Neutrophil (primary cell): Measurements from ENCODE around the gene ASPHD1.

Experiments used
- H3K27ac ChIP-seq: fragments of 200-600 bp; sonication (generic); 2 replicates; pipeline ENCODE4 v1.5.1; 2016; ENCODE audit warnings: mild to moderate bottlenecking, moderate library complexity
- H3K27me3 ChIP-seq: fragments of 200-600 bp; sonication (generic); 2 replicates; pipeline ENCODE4 v1.6.0; 2016; ENCODE audit warnings: mild to moderate bottlenecking
- H3K36me3 ChIP-seq: fragments of 200-600 bp; sonication (generic); 2 replicates; pipeline ENCODE4 v1.5.1; 2017
- H3K4me1 ChIP-seq, 2 experiments: fragments of 200-600 bp in 1 of 2; sonication (generic) in 1 of 2; 1 replicate in 1 of 2; 2 replicates in 1 of 2; pipeline versions ENCODE4 v1.5.1 to v1.6.1; 2013 to 2016; ENCODE audit warnings: low read depth in 1 of 2, low read length in 1 of 2, mild to moderate bottlenecking in 1 of 2, moderate library complexity in 1 of 2; ENCODE audit not compliant: control insufficient read depth in 1 of 2, insufficient read depth in 1 of 2
- H3K4me3 ChIP-seq, 2 experiments: fragments of 200-600 bp in 1 of 2; sonication (generic) in 1 of 2; 1 replicate in 1 of 2; 2 replicates in 1 of 2; pipeline ENCODE4 v1.5.1; 2013 to 2016; ENCODE audit warnings: low read depth in 1 of 2, low read length in 1 of 2, mild to moderate bottlenecking in 1 of 2, moderate library complexity in 1 of 2
- H3K9me3 ChIP-seq: fragments of 200-600 bp; sonication (generic); 2 replicates; pipeline ENCODE4 v1.5.1; 2016
- TF ChIP-seq, protein P1 (sequence below): fragments of 200-600 bp; sonication (generic); IDR thresholded peaks from 2 replicates; pipeline ENCODE4 v1.5.1; 2016; ENCODE audit warnings: antibody characterized with exemption

The ASPHD1 gene

DNA sequence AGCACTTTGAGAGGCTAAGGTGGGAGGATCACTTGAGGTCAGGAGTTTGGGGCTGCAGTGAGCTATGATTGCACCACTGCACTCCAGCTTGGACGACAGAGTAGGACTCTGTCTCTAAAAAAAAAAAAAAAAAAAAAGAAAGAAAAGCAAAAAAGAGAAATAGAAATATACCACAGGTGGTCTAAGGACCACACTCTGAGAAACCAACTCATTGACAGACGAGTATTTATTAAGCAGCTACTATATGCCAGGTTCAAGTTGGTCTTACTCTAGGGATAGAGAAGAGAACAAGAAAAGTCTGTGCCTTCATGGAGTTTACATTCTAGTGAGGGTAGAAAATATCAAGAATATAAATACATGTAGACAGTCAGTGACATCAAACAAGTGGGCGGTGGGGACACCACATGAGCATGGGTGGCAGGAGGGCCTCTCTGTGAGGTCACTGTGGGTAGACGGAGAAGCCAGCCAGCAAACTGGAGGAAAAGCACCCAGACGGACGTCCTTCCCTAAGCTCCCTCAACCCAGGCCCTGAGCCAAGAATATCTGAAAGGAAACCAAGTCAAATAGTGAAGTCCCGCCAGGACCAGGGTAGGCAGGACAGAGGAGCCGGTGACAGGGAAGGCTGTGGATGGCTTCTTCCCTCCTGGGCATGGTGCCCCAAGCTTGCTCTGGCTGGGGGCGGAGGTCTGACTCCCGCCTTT lies 42.0 kb upstream of the ASPHD1 start:
- TF ChIP-seq, protein P1, sequence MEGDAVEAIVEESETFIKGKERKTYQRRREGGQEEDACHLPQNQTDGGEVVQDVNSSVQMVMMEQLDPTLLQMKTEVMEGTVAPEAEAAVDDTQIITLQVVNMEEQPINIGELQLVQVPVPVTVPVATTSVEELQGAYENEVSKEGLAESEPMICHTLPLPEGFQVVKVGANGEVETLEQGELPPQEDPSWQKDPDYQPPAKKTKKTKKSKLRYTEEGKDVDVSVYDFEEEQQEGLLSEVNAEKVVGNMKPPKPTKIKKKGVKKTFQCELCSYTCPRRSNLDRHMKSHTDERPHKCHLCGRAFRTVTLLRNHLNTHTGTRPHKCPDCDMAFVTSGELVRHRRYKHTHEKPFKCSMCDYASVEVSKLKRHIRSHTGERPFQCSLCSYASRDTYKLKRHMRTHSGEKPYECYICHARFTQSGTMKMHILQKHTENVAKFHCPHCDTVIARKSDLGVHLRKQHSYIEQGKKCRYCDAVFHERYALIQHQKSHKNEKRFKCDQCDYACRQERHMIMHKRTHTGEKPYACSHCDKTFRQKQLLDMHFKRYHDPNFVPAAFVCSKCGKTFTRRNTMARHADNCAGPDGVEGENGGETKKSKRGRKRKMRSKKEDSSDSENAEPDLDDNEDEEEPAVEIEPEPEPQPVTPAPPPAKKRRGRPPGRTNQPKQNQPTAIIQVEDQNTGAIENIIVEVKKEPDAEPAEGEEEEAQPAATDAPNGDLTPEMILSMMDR, result no peak
- Histone ChIP-seq H3K4me3 (no peak overlapping the region), H3K27ac (no peak overlapping the region), H3K27me3 (no peaks in the 10 kb centered on the region), H3K9me3 (no peaks in the 10 kb centered on the region), H3K4me1 (peaks cover 15 to 16% of the 10 kb centered on the region in 2 experiments), H3K36me3 (peaks cover 33% of the 10 kb centered on the region)

DNA sequence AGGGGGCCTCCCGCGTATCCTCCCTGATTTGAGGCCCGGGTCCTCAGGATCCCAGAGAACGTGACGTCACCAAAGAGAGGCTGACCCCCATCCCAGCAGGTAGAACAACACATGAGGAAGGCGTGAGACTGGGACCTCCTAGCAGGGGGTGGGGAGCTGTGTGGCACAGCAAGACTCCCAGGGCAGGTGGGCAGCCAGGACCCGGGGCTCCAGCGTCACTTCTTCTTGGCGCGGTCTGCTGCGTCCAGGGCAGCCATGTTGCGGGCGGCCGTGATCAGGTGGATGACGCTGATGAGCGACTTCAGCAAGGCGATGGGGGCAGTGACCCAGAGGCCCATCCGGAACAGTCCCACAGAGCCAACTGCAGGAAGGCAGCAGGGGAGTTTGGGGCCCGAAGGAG lies 41.3 kb upstream of the ASPHD1 start:
- TF ChIP-seq, protein P1, result no peak
- Histone ChIP-seq H3K9me3 (no peaks in the 10 kb centered on the region), H3K4me1 (peaks cover 21 to 22% of the 10 kb centered on the region in 2 experiments), H3K27ac (no peak overlapping the region), H3K4me3 (no peak overlapping the region), H3K36me3 (peaks cover 33% of the 10 kb centered on the region), H3K27me3 (no peaks in the 10 kb centered on the region)

DNA sequence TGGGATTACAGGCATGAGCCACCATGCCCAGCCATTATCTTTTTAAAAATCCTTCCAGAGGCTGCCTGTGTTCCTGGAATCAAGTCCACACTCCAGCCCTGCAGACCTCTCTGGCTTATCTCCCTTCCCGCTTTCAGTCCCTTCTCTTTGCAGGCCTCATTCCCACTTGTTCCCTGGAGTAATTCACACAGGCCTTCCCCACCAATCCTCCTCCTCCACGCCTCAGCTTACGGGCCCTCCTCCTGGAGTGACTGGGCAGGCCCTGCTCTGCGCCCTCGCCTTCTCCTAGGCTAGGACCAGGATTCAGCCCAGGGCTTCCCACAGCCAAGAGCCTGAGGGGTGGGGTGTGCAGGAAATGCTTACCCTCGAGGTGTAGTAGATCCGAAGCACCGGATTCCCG lies 40.1 kb upstream of the ASPHD1 start:
- no peaks in the 10 kb centered on the region for H3K9me3 ChIP-seq
- no peak overlapping the region for H3K27ac ChIP-seq
- H3K36me3 ChIP-seq, result peaks cover 33% of the 10 kb centered on the region
- TF ChIP-seq, protein P1, result no peak
- H3K27me3 ChIP-seq, result no peaks in the 10 kb centered on the region
- H3K4me3 ChIP-seq, result no peak overlapping the region
- peaks cover 21 to 23% of the 10 kb centered on the region in 2 experiments for H3K4me1 ChIP-seq

DNA sequence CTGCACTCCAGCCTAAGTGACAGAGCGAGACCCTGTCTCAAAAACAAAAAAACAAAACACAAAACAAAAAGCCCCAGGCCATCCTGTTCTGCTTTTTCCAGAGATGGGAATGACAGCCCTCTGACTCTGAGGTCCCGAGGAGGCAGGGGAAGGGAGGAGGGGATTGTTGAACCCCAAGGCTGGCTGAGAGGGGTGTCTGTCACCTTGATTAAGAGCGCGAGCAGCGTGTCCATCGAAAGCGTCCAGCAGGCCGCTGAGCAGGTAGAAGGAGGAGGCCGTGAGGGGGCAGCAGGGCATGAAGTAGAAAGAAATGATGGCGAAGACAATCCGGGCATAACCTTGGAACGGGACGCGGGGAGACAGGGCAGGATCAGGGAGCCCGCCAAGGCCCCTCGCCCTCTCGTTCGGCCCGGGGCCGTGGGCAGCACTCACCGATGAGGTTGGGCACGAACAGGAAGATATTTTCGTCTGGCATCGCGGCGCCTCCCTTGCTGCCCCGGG lies 37.9 kb upstream of the ASPHD1 start:
- peaks cover 4% of the 10 kb centered on the region for H3K27me3 ChIP-seq
- peak overlapping the region; percentile 96 for H3K27ac ChIP-seq
- TF ChIP-seq, protein P1, result no peak
- peaks cover 33% of the 10 kb centered on the region for H3K36me3 ChIP-seq
- H3K9me3 ChIP-seq, result no peaks in the 10 kb centered on the region
- peak overlapping the region; percentile 87 to 95 for H3K4me3 ChIP-seq
- peaks cover 21 to 23% of the 10 kb centered on the region in 2 experiments for H3K4me1 ChIP-seq

DNA sequence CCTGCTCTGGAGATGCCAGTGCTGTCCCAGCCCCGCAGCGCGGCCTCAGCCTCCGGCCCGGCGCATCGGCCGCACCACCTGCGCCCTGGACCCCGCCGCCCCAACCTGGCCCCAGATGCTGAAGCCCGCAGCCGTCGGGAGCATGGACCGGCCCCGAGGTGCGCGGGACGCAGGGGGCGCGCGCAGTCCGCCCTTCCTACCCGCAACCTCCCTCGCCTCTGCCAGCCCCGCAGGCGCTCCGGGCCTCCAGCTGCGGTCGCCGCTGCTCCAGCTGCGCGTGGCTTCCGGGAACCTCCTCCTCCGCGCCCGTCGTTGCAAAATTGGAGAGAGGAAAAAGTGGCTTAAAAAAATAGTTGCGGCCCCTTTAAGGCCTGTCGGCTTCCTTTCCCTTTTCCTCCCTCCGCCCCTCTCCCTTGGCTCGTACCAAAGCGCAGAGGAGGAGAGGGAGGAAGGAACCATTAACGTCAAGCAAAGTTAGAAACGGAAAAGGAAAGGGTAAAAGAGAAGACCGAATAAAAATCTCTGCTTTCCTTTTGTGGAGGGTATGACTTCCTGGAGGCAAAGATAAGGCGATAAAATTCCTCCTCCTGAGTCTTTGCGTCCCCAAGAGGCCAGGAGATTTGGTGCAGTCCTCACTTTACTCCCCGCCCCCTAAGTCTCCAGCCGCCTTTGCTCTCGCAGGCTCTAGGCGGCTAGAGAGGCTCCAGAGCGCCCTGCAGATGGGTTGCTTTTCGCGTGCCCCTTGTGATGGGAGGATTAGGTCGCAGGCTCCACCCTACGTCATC lies 37.2 kb upstream of the ASPHD1 start, which contains the start of gene CDIPT:
Gene CDIPT (minus strand): TSS at position 343 of the 785 bp plus-strand sequence. CDS start 369 bp downstream, outside the sequence.
- H3K4me3 ChIP-seq, result peak within 1 kb of the TSS; percentile 87 to 95
- H3K27ac ChIP-seq, result peak within 1 kb of the TSS; percentile 96
- H3K27me3 ChIP-seq, result peaks cover 4% of the 10 kb centered on the region
- TF ChIP-seq, protein P1, result peak; percentile 92
- H3K4me1 ChIP-seq, result peaks cover 21 to 23% of the 10 kb centered on the region in 2 experiments
- H3K36me3 ChIP-seq, result peaks cover 33% of the 10 kb centered on the region
- no peaks in the 10 kb centered on the region for H3K9me3 ChIP-seq
